ENCODE results near the gene IGFL4. TPM values are rescaled to one million over a fixed set of nuclear protein-coding genes. Genes with fewer than 3 reads are reported as not detected.

IGFL4 gene
- total and polyA plus RNA-seq, 2 of the 4 experiments (the other 2 are of a cell fraction): not detected

GRCh38 chr19:46006411-46006810 lies 34.4 kb downstream of the IGFL4 start:
- no peak for ATAC-seq (ENCODE audit: low read depth)
- H2AK5ac ChIP-seq (ENCODE audit: low read depth, low read length): no peak overlapping the region
- in situ Hi-C loops (cut with MboI; ENCODE audit: low sequenced_read_pairs): no loop called here

More at GRCh38 chr19:46006411-46006810, 34.4 kb downstream of the IGFL4 start:
- no peak overlapping the region for H4K91ac ChIP-seq (ENCODE audit: insufficient read depth, low read depth, low read length)
- TF ChIP-seq RCOR1 (IDR thresholded peaks at IDR 0.05; ENCODE audit: insufficient replicate concordance, low read length): no peak
- no peak for TF ChIP-seq RAD21 (IDR thresholded peaks at IDR 0.05; ENCODE audit: low read length)
- no peak for TF ChIP-seq MXI1 (IDR thresholded peaks at IDR 0.05; ENCODE audit: borderline replicate concordance, low read depth, low read length)
- no peak for TF ChIP-seq CEBPB (IDR thresholded peaks at IDR 0.05; ENCODE audit: low read depth, low read length)
- TF ChIP-seq RFX5 (IDR thresholded peaks at IDR 0.05; ENCODE audit: low read depth, low read length): no peak
- TF ChIP-seq NFE2L2 (IDR thresholded peaks at IDR 0.05; ENCODE audit: low read depth, low read length): no peak
- ChIA-PET CTCF (interaction anchor here (0.6 to 0.9 kb wide), 3 partner anchors 10 to 326 kb away, joined by 3 read pairs; no protein-coding TSS in a partner anchor), POLR2A (ENCODE audit: unreplicated experiment) (no interaction called here)
- no peak overlapping the region for H3K4me3 ChIP-seq (ENCODE audit: insufficient read depth, low read depth, low read length)
- no peaks in the 10 kb centered on the region for H3K4me1 ChIP-seq (ENCODE audit: control insufficient read depth, insufficient read depth, low read length)
- H3K23ac ChIP-seq (ENCODE audit: low read depth, low read length): no peak overlapping the region
- no peaks in the 10 kb centered on the region for H3K9me3 ChIP-seq (ENCODE audit: control insufficient read depth, insufficient read depth, low read length)
- intact Hi-C loops (cut with micrococcal nuclease) (no loop called here), dilution Hi-C loops (cut with HindIII; ENCODE audit: low sequenced_read_pairs, unreplicated experiment) (no loop called here)
- H4K8ac ChIP-seq (ENCODE audit: low read depth in 2 of 2, low read length in 2 of 2): no peak overlapping the region
- no peak overlapping the region for H2BK15ac ChIP-seq (ENCODE audit: low read depth, low read length)
- H3K18ac ChIP-seq (ENCODE audit: low read depth, low read length): no peak overlapping the region
- no peak overlapping the region for H2BK20ac ChIP-seq (ENCODE audit: low read depth, low read length)
- no peaks in the 10 kb centered on the region for H3K27me3 ChIP-seq (ENCODE audit: control insufficient read depth, insufficient read depth, low read length)
- H3K14ac ChIP-seq (replicated peaks; ENCODE audit: low read depth, low read length): no peak overlapping the region
- H3K9ac ChIP-seq (ENCODE audit: low read depth, low read length): no peak overlapping the region
- no peak overlapping the region for H3K56ac ChIP-seq (ENCODE audit: extremely low read depth, insufficient read depth, low read length)
- no peak overlapping the region for H3K4me2 ChIP-seq (ENCODE audit: low read depth, low read length)
- no peaks in the 10 kb centered on the region; the same call in 1 of the 2 replicates for H4K20me1 ChIP-seq (ENCODE audit: insufficient read depth, low read length)
- H4K5ac ChIP-seq (ENCODE audit: low read depth, low read length): no peak overlapping the region
- H2BK5ac ChIP-seq (ENCODE audit: low read depth, low read length, poor library complexity, severe bottlenecking): no peak overlapping the region
- no peak overlapping the region for H2AK9ac ChIP-seq (replicated peaks; ENCODE audit: low read depth, low read length, poor library complexity)
- no TSS peak for BruUV-seq (replicated peaks)
- no peaks in the 10 kb centered on the region for H3K9me1 ChIP-seq (ENCODE audit: insufficient read depth, low read length)
- no peak overlapping the region for H3K27ac ChIP-seq (ENCODE audit: insufficient read depth, low read length)
- DNase-seq: no peak
- no CpG with 5 or more reads among the region's 13 CpGs for WGBS, 2 experiments (ENCODE audit: extremely low coverage in 2 of 2, insufficient read length in 1 of 2)
- no peak overlapping the region for H2AFZ ChIP-seq (replicated peaks; ENCODE audit: low read length, poor library complexity)
- no peak overlapping the region for H3K4ac ChIP-seq (ENCODE audit: low read depth, low read length)
- no peaks in the 10 kb centered on the region; a peak in 1 of 4 replicates for H3K79me1 ChIP-seq (ENCODE audit: low read depth in 1 of 2, low read length in 2 of 2)
- H3K36me3 ChIP-seq (ENCODE audit: control insufficient read depth, insufficient read depth, low read length): peaks cover 12% of the 10 kb centered on the region; the same call in 1 of the 2 replicates
- no peak overlapping the region for H2BK120ac ChIP-seq (ENCODE audit: low read depth, low read length)
